K562 (cell line): ENCODE results near the gene GCA. TPM values are rescaled to one million over a fixed set of nuclear protein-coding genes. Genes with fewer than 3 reads are reported as not detected.

ENCODE experiments used
- ATAC-seq: fragments of 200-7000 bp; cut with Tn5 transposase; 3 replicates; pipeline ENCODE4 v1.9.1; 2020; ENCODE audit warnings: moderate library complexity
- BruUV-seq: library from RNA; stranded (reverse); fragments of 400-500 nt; replicated peaks from 2 replicates; lab custom pipeline; 2021; lab: Mats Ljungman, UMichigan
- CTCF ChIA-PET: fragments of 300-600 bp; formaldehyde crosslinking; extraction: SDS; loops from one replicate; lab custom pipeline; 2021; ENCODE audit warnings: low intra/inter-chr PET ratio; lab: Yijun Ruan, JAX
- POLR2A ChIA-PET: fragments of 300-600, 350-650 bp; sonication (Branson Sonifier 250); formaldehyde crosslinking; extraction: SDS; loops from one replicate; lab custom pipeline; 2021; ENCODE audit warnings: antibody characterized with exemption, inconsistent platforms; lab: Yijun Ruan, JAX
- DNase-seq, 4 experiments: peaks; one replicate each; pipeline versions ENCODE4 v3.0.0 to v3.0.0-alpha.2; 2011 to 2018; ENCODE audit warnings: low spot score in 3 of 4, mixed read lengths in 3 of 4; ENCODE audit errors: extremely low read depth in 1 of 4
- FAIRE-seq: peaks from 2 replicates; lab custom pipeline; 2011; peaks lifted over from hg19 to GRCh38; lab: Jason Lieb, UNC
- H2AFZ ChIP-seq: 2 replicates; pipeline ENCODE4 v1.6.0; 2011; ENCODE audit warnings: low read depth, low read length, control low read depth, inconsistent platforms
- H3K27ac ChIP-seq: fragments of 200-600 bp; 3 replicates; pipeline ENCODE4 v1.8.0; 2011; ENCODE audit warnings: low read depth, mild to moderate bottlenecking, control low read depth, inconsistent platforms, low read length, moderate library complexity, mixed read lengths; ENCODE audit errors: extremely low read depth
- H3K27me3 ChIP-seq, 2 experiments: fragments of 300-600 bp in 1 of 2; 2 replicates in 1 of 2; 3 replicates in 1 of 2; pipeline versions ENCODE4 v1.6.0 to v1.8.0; 2011; ENCODE audit warnings: inconsistent platforms in 2 of 2, low read length in 2 of 2, mild to moderate bottlenecking in 1 of 2, mixed read lengths in 1 of 2, moderate library complexity in 1 of 2; ENCODE audit not compliant: control insufficient read depth in 2 of 2, insufficient read depth in 2 of 2
- H3K36me3 ChIP-seq: fragments of 300-600 bp; 3 replicates; pipeline ENCODE4 v1.8.0; 2011; ENCODE audit warnings: mild to moderate bottlenecking, low read length, inconsistent platforms; ENCODE audit not compliant: control insufficient read depth, insufficient read depth
- H3K4me1 ChIP-seq, 2 experiments: fragments of 200-600 bp in 1 of 2; replicated peaks in 1 of 2; 2 replicates in 1 of 2; 3 replicates in 1 of 2; pipeline versions ENCODE4 v1.5.1 to v1.8.0; 2011; ENCODE audit warnings: inconsistent platforms in 2 of 2, low read length in 2 of 2, mild to moderate bottlenecking in 1 of 2, mixed read lengths in 1 of 2, moderate library complexity in 1 of 2; ENCODE audit not compliant: control insufficient read depth in 2 of 2, insufficient read depth in 2 of 2
- H3K4me2 ChIP-seq: 2 replicates; pipeline ENCODE4 v1.6.1; 2011; ENCODE audit warnings: low read length, control low read depth, inconsistent platforms, mixed read lengths; ENCODE audit not compliant: insufficient read depth
- H3K4me3 ChIP-seq: fragments of 200-600 bp; sonication (generic), shearing (Covaris generic); 2 replicates; pipeline ENCODE4 v1.5.1; 2016; ENCODE audit warnings: control low read depth, inconsistent platforms
- H3K79me2 ChIP-seq: fragments of 200-600 bp; 3 replicates; pipeline ENCODE4 v1.8.0; 2011; ENCODE audit warnings: low read length, inconsistent platforms; ENCODE audit not compliant: control insufficient read depth, insufficient read depth
- H3K9ac ChIP-seq, 2 experiments: 2 replicates each; pipeline versions ENCODE4 v1.6.0 to v1.6.1; 2011; ENCODE audit warnings: low read depth in 2 of 2, low read length in 2 of 2, control low read depth in 1 of 2, inconsistent platforms in 1 of 2, mild to moderate bottlenecking in 1 of 2, mixed read lengths in 1 of 2; ENCODE audit not compliant: insufficient read depth in 1 of 2
- H3K9me1 ChIP-seq: one replicate; pipeline ENCODE4 v1.6.0; 2011; ENCODE audit warnings: inconsistent platforms, mild to moderate bottlenecking, low read length, moderate library complexity; ENCODE audit not compliant: control insufficient read depth, insufficient read depth
- H3K9me3 ChIP-seq: replicated peaks from 2 replicates; pipeline ENCODE4 v1.5.1; 2011; ENCODE audit warnings: low read depth, low read length, inconsistent platforms; ENCODE audit not compliant: control insufficient read depth, insufficient read depth
- H4K20me1 ChIP-seq: replicated peaks from 2 replicates; pipeline ENCODE4 v1.6.1; 2011; ENCODE audit warnings: low read length, inconsistent platforms, mixed read lengths; ENCODE audit not compliant: control insufficient read depth, insufficient read depth
- EP400 ChIP-seq: fragments of 450-650 bp; IDR thresholded peaks from 2 replicates; pipeline ENCODE4 v1.6.1; 2017; ENCODE audit warnings: antibody characterized with exemption, mild to moderate bottlenecking, moderate library complexity
- HNRNPL ChIP-seq: fragments of 200-400 bp; formaldehyde crosslinking; IDR thresholded peaks from 2 replicates; pipeline ENCODE4 v1.6.1; 2017; ENCODE audit warnings: low read depth, mild to moderate bottlenecking, low read length
- IFI16 ChIP-seq: fragments of 250-450 bp; sonication (Bioruptor Pico); IDR thresholded peaks from 2 replicates; pipeline ENCODE4 v2.1.2; 2022; ENCODE audit warnings: mild to moderate bottlenecking, inconsistent platforms
- MCM2 ChIP-seq: fragments of 450-650 bp; IDR thresholded peaks from 2 replicates; pipeline ENCODE4 v1.6.1; 2017; ENCODE audit warnings: low read depth, mild to moderate bottlenecking
- PTBP1 ChIP-seq: fragments of 200-400 bp; formaldehyde crosslinking; IDR thresholded peaks from 2 replicates; pipeline ENCODE4 v1.6.1; 2017; ENCODE audit warnings: low read depth, low read length
- SREBF1 ChIP-seq: fragments of 150-350 bp; IDR thresholded peaks from 2 replicates; pipeline ENCODE4 v1.6.1; 2014; ENCODE audit warnings: antibody characterized with exemption, low read depth, low read length, borderline replicate concordance
- ZNF407 ChIP-seq: fragments of 450-650 bp; IDR thresholded peaks from 2 replicates; pipeline ENCODE4 v1.6.1; 2016; ENCODE audit warnings: low read depth
- ZNF561 ChIP-seq: fragments of 450-650 bp; formaldehyde crosslinking; conservative IDR thresholded peaks from 2 replicates; pipeline ENCODE4 v1.4.0; 2020; ENCODE audit warnings: mild to moderate bottlenecking, moderate library complexity
- WGBS: fragments of 100-300 bp; shearing (Covaris generic); methylation state at CpG from one replicate; pipeline ENCODE4 v1.1.6; 2016; ENCODE audit warnings: low coverage, mixed read lengths; ENCODE audit not compliant: insufficient coverage; ENCODE audit errors: missing lambda C conversion rate; 5-methylcytosine and 5-hydroxymethylcytosine counted together
- in situ Hi-C: fragments of 300-500 bp; cut with MboI; formaldehyde crosslinking; loops from 4 replicates; pipeline ENCODE4 v1.15.0; 2018; ENCODE audit warnings: inconsistent platforms, mixed read lengths
- intact Hi-C: fragments of 100-400 bp; cut with micrococcal nuclease; formaldehyde crosslinking; loops from 2 replicates; pipeline ENCODE4 v1.14.2; 2022
- polyA plus RNA-seq, 8 experiments: library from polyadenylated mRNA; depleted of rRNA in 4 of 8; stranded (reverse) in 5 of 8; unstranded in 3 of 8; fragments of >200 nt; fragmentation: Nextera tagmentation in 2 of 8; fragmentation: Illumina TruSeq in 1 of 8; extraction: Ambion mirVana in 2 of 8; extraction: Trizol in 1 of 8; gene quantifications; 2 replicates each; pipeline versions ENCODE4 v1.2.1 to v1.2.3, GENCODE V29; 2011 to 2014; ENCODE audit warnings: inconsistent platforms in 1 of 8, missing spikeins in 1 of 8
- total RNA-seq, 7 experiments: library from RNA; depleted of rRNA in 6 of 7; stranded (reverse); fragments of >200 nt in 6 of 7; fragmentation: Illumina TruSeq in 2 of 7; extraction: Trizol in 2 of 7; gene quantifications; 2 replicates each; pipeline versions ENCODE4 v1.2.1 to v1.2.3, GENCODE V29; 2011 to 2021; ENCODE audit warnings: low replicate concordance in 1 of 7

The GCA gene
- total and polyA plus RNA-seq, 9 of the 15 experiments (the other 6 are each of a cell fraction or from before 2014, with no cell fraction given): 0.24 to 0.79 (median 0.41) TPM; not detected in 1

GRCh38 chr2:162370931-162371330 is 27.0 kb downstream of the GCA start:
- no peaks in the 10 kb centered on the region; the same call in 1 of the 2 replicates for H3K9me3 ChIP-seq
- H3K27me3 ChIP-seq: no peaks in the 10 kb centered on the region
- TF ChIP-seq ZNF561 (CRISPR knock-in tag): no peak
- TF ChIP-seq EP400: no peak
- no peak for TF ChIP-seq HNRNPL
- no peak for TF ChIP-seq SREBF1
- TF ChIP-seq IFI16 (CRISPR knock-in tag): no peak
- no peak for TF ChIP-seq MCM2
- TF ChIP-seq ZNF407: no peak
- TF ChIP-seq PTBP1: no peak
- H4K20me1 ChIP-seq: no peaks in the 10 kb centered on the region
- BruUV-seq: no TSS peak
- intact Hi-C loops: no loop called here
- H3K79me2 ChIP-seq: no peaks in the 10 kb centered on the region
- no peak overlapping the region for H3K4me2 ChIP-seq
- H3K36me3 ChIP-seq: no peaks in the 10 kb centered on the region
- DNase-seq: no peak
- H3K4me3 ChIP-seq: no peak overlapping the region
- no peak overlapping the region for H3K27ac ChIP-seq
- H3K9me1 ChIP-seq: no peaks in the 10 kb centered on the region
- in situ Hi-C loops: no loop called here
- 4% methylated on average over 3 of the region's 3 CpGs for WGBS
- no peak for ATAC-seq
- H2AFZ ChIP-seq: no peak overlapping the region
- H3K9ac ChIP-seq: no peak overlapping the region
- ChIA-PET POLR2A (no interaction called here), CTCF (no interaction called here)
- H3K4me1 ChIP-seq: no peaks in the 10 kb centered on the region
- no peak for FAIRE-seq
